Prostate gland (tissue), 2 donors: ENCODE results near the gene KCNK6. TPM values are rescaled to one million over a fixed set of nuclear protein-coding genes. Genes with fewer than 3 reads are reported as not detected.

ENCODE experiments used
- DNase-seq: peaks from one replicate; pipeline ENCODE4 v3.0.0-alpha.2; 2019; ENCODE audit warnings: low spot score
- H3K27ac ChIP-seq, 2 donors: fragments of 200-600 bp; sonication (generic); 2 replicates each; pipeline ENCODE4 v1.5.1; 2017 to 2019
- H3K27me3 ChIP-seq: fragments of 200-600 bp; sonication (generic); replicated peaks from 2 replicates; pipeline ENCODE4 v1.5.1; 2019; ENCODE audit not compliant: insufficient read depth
- H3K36me3 ChIP-seq, 2 donors: fragments of 200-600 bp; sonication (generic); 1 replicate in 1 of 2; 2 replicates in 1 of 2; pipeline versions ENCODE4 v1.5.1 to v1.8.1; 2017 to 2019
- H3K4me1 ChIP-seq: fragments of 200-600 bp; sonication (generic); replicated peaks from 2 replicates; pipeline ENCODE4 v1.5.1; 2019
- H3K4me3 ChIP-seq, 2 donors: fragments of 200-600 bp; sonication (generic); 2 replicates each; pipeline ENCODE4 v1.5.1; 2017 to 2019
- H3K9me3 ChIP-seq: fragments of 200-600 bp; sonication (generic); 2 replicates; pipeline ENCODE4 v1.5.1; 2017
- POLR2A ChIP-seq: fragments of 450-650 bp; IDR thresholded peaks from one replicate; pipeline ENCODE4 v1.6.1; 2016; ENCODE audit warnings: antibody characterized with exemption, mild to moderate bottlenecking
- POLR2AphosphoS5 ChIP-seq: sonication (generic); formaldehyde crosslinking; IDR thresholded peaks from one replicate; pipeline ENCODE4 v1.6.1; 2017; ENCODE audit warnings: antibody characterized with exemption
- WGBS: methylation state at CpG from one replicate; pipeline ENCODE4 v1.1.5; 2018; 5-methylcytosine and 5-hydroxymethylcytosine counted together
- intact Hi-C: fragments of 100-400 bp; cut with DNase I; formaldehyde crosslinking; loops from one replicate; pipeline ENCODE4 v1.14.2; 2022
- total RNA-seq, 2 donors: library from RNA; depleted of rRNA; stranded (reverse); fragments of >200 nt; gene quantifications; one replicate each; pipeline ENCODE4 v1.1.0, GENCODE V29; 2016
- TF ChIP-seq, protein P1 (sequence below), 4 experiments: fragments of 200-600 bp in 2 of 4; fragments of 450-650 bp in 2 of 4; sonication (generic) in 2 of 4; IDR thresholded peaks; 1 replicate in 3 of 4; 2 replicates in 1 of 4; pipeline ENCODE4 v1.5.1; 2016 to 2019; ENCODE audit warnings: antibody characterized with exemption in 4 of 4, mild to moderate bottlenecking in 2 of 4, moderate library complexity in 2 of 4

Gene KCNK6
- total RNA-seq, 2 donors from 2014 or later, result 5.9 to 7.3 TPM

- H3K9me3 ChIP-seq, result no peaks in the 10 kb centered on the region
- WGBS, result 2% methylated on average over 18 of the region's 18 CpGs
Measured at GRCh38 chr19:38375098-38375493, 55.5 kb downstream of the KCNK6 start.

DNA sequence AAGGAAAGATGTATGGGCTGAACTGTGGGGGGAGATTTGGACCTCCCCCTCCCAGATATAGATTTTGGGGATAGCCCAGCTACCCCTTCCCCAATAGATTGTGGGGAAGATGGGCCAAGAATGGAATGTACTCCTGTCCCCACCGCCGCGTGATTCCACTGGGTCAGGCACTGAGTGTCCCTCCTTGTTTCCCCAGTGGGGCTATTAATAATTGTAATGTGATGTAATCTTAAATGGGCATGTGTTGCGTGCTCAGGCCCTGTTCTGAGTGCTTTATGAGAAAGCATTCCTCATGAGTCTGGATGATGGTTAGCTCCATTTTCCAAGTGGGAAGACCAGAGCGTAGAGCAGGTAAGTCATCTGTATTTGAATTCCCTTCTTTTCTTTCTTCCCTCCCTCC lies 56.1 kb downstream of the KCNK6 start:
- peak; percentile 58 for DNase-seq
- TF ChIP-seq POLR2AphosphoS5, result peak; percentile 83
- TF ChIP-seq, protein P1, sequence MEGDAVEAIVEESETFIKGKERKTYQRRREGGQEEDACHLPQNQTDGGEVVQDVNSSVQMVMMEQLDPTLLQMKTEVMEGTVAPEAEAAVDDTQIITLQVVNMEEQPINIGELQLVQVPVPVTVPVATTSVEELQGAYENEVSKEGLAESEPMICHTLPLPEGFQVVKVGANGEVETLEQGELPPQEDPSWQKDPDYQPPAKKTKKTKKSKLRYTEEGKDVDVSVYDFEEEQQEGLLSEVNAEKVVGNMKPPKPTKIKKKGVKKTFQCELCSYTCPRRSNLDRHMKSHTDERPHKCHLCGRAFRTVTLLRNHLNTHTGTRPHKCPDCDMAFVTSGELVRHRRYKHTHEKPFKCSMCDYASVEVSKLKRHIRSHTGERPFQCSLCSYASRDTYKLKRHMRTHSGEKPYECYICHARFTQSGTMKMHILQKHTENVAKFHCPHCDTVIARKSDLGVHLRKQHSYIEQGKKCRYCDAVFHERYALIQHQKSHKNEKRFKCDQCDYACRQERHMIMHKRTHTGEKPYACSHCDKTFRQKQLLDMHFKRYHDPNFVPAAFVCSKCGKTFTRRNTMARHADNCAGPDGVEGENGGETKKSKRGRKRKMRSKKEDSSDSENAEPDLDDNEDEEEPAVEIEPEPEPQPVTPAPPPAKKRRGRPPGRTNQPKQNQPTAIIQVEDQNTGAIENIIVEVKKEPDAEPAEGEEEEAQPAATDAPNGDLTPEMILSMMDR (IDR thresholded peaks at IDR 0.05), result no peak
- Histone ChIP-seq H3K27me3 (no peaks in the 10 kb centered on the region), H3K9me3 (no peaks in the 10 kb centered on the region), H3K36me3 (peaks cover 1 to 6% of the 10 kb centered on the region in 2 donors), H3K4me3 (peak overlapping the region; percentile 75 to 87), H3K4me1 (peaks cover 14% of the 10 kb centered on the region), H3K27ac (peak overlapping the region; percentile 93)
- 46% methylated on average over 5 of the region's 5 CpGs for WGBS
- intact Hi-C loops, result loop anchor here (2.0 kb wide), 1 partner anchor 39 kb away; no protein-coding TSS in a partner anchor

More at GRCh38 chr19:38375098-38375493, 55.5 kb downstream of the KCNK6 start:
- intact Hi-C loops, result loop anchor here (2.0 kb wide), 1 partner anchor 38 kb away; no protein-coding TSS in a partner anchor
- DNase-seq, result no peak
- H3K27me3 ChIP-seq, result no peaks in the 10 kb centered on the region
- H3K36me3 ChIP-seq, result peaks cover 0 to 3% of the 10 kb centered on the region in 2 donors
- H3K4me1 ChIP-seq, result peaks cover 14% of the 10 kb centered on the region
- no peak for TF ChIP-seq POLR2A
- TF ChIP-seq, protein P1 (IDR thresholded peaks at IDR 0.05), result no peak
- no peak for TF ChIP-seq POLR2AphosphoS5
- H3K27ac ChIP-seq, result peak overlapping the region; percentile 93
- H3K4me3 ChIP-seq, result peak overlapping the region; percentile 75 to 87

DNA sequence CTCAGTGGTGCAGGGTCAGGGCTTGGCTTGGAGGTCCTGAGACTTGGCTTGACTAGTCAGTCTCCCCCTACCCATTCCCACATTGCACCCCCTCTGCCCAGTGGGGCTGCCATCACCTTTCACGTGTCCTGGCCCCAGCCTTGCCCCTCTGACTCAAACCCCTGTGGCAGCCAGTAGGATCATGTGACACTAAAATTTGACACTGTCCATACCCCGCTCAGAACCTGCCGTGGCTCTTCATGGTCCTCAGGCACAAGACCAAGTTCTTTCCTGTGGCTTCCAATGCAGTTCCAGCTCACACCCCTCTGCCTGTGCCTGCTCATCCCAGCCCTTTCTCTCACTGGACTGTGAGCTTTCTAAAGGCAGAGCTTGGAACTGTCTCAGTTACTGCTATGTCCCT lies 56.9 kb downstream of the KCNK6 start:
- Histone ChIP-seq H3K36me3 (peaks cover 8 to 10% of the 10 kb centered on the region in 2 donors), H3K27me3 (no peaks in the 10 kb centered on the region), H3K4me1 (peaks cover 14% of the 10 kb centered on the region), H3K9me3 (no peaks in the 10 kb centered on the region), H3K27ac (no peak overlapping the region), H3K4me3 (no peak overlapping the region)
- intact Hi-C loops, result no loop called here
- WGBS, result 74% methylated on average over 3 of the region's 3 CpGs
- TF ChIP-seq, protein P1 (IDR thresholded peaks at IDR 0.05), result no peak
- no peak for TF ChIP-seq POLR2A
- no peak for TF ChIP-seq POLR2AphosphoS5
- DNase-seq, result no peak

GRCh38 chr19:38377052-38377451 lies 57.4 kb downstream of the KCNK6 start:
- no peak overlapping the region for H3K27ac ChIP-seq
- no peak overlapping the region for H3K4me3 ChIP-seq
- WGBS, result 98% methylated on average over 4 of the region's 4 CpGs
- no peaks in the 10 kb centered on the region for H3K9me3 ChIP-seq
- H3K4me1 ChIP-seq, result peaks cover 14% of the 10 kb centered on the region
- peaks cover 12% of the 10 kb centered on the region in 2 donors for H3K36me3 ChIP-seq
- intact Hi-C loops, result no loop called here
- TF ChIP-seq POLR2A (no peak), POLR2AphosphoS5 (no peak)
- TF ChIP-seq, protein P1 (IDR thresholded peaks at IDR 0.05), result no peak
- no peak for DNase-seq
- H3K27me3 ChIP-seq, result no peaks in the 10 kb centered on the region

- no peak for DNase-seq
- Histone ChIP-seq H3K4me1 (peaks cover 14% of the 10 kb centered on the region), H3K4me3 (no peak overlapping the region), H3K36me3 (peaks cover 12 to 28% of the 10 kb centered on the region in 2 donors), H3K27me3 (no peaks in the 10 kb centered on the region), H3K27ac (no peak overlapping the region), H3K9me3 (no peaks in the 10 kb centered on the region)
- intact Hi-C loops, result no loop called here
- TF ChIP-seq POLR2AphosphoS5 (no peak), POLR2A (no peak)
- TF ChIP-seq, protein P1 (IDR thresholded peaks at IDR 0.05), result no peak
- 92% methylated on average over 10 of the region's 10 CpGs for WGBS
Measured at GRCh38 chr19:38378866-38379265, 59.2 kb downstream of the KCNK6 start.
